A673 (cell line): ENCODE measurements around the gene MACROH2A1.

ENCODE experiments used
- EZH2 ChIP-seq: fragments of 200-600 bp; sonication (generic); IDR thresholded peaks from 2 replicates; pipeline ENCODE4 v1.6.1; 2017; ENCODE audit warnings: borderline replicate concordance, low read depth, mild to moderate bottlenecking, mixed read lengths, antibody characterized with exemption, low read length; ENCODE audit not compliant: poor library complexity, severe bottlenecking
- TF ChIP-seq, protein P1 (sequence below): fragments of 300-800, 200-600 bp; sonication (generic); conservative IDR thresholded peaks from 2 replicates; pipeline ENCODE4 v1.5.1; 2017; ENCODE audit warnings: low read depth, mild to moderate bottlenecking, antibody characterized with exemption, low read length, moderate library complexity, mixed read lengths

DNA sequence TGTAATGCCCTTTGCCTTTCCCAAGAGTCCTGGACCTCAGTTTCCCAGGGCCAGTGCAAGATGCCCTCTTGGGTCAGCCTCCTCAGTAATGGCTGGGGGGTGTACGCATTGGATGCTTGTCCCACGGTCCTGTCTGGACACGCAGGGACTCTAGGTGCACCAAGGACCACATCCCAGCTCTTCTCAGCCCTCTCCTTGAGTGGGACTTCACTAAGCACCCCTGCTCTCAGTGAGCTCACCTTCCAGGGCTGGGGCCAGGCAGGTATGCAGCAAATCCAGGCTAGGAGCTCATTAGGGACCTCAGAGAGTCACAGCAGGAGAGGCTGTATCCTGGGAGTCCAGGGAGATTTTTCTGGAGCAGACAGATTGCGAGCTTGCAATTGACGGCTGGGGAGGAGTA, 59.8 kb downstream of the MACROH2A1 start:
- TF ChIP-seq, protein P1, sequence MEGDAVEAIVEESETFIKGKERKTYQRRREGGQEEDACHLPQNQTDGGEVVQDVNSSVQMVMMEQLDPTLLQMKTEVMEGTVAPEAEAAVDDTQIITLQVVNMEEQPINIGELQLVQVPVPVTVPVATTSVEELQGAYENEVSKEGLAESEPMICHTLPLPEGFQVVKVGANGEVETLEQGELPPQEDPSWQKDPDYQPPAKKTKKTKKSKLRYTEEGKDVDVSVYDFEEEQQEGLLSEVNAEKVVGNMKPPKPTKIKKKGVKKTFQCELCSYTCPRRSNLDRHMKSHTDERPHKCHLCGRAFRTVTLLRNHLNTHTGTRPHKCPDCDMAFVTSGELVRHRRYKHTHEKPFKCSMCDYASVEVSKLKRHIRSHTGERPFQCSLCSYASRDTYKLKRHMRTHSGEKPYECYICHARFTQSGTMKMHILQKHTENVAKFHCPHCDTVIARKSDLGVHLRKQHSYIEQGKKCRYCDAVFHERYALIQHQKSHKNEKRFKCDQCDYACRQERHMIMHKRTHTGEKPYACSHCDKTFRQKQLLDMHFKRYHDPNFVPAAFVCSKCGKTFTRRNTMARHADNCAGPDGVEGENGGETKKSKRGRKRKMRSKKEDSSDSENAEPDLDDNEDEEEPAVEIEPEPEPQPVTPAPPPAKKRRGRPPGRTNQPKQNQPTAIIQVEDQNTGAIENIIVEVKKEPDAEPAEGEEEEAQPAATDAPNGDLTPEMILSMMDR, result no peak
- no peak for TF ChIP-seq EZH2
